ENCODE results near the gene PACSIN1. TPM values are rescaled to one million over a fixed set of nuclear protein-coding genes. Genes with fewer than 3 reads are reported as not detected.

PACSIN1 gene
- total RNA-seq, 3 donors from 2014 or later (not counting 1 experiment from before 2014, with no cell fraction given): 2.2 to 6.6 (median 3.9) TPM

DNA sequence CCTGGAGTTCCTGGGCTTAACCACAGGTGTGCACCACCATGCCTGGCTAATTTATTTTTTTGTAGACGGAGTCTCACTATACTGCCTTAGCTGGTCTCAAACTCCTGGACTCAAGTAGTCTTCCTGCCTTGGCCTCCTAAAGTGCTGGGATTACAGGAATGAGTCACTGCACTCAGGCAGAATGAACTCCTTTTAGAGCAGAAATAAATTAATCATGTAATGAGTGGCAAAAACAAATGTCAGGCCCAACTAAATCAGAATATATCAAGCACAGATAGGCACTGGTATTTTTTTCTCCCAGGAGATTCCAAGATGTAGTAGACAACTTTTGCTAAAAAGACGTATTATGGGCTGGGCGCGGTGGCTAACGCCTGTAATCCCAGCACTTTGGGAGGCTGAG is 42.6 kb upstream of the PACSIN1 start:
- TF ChIP-seq, protein P1, sequence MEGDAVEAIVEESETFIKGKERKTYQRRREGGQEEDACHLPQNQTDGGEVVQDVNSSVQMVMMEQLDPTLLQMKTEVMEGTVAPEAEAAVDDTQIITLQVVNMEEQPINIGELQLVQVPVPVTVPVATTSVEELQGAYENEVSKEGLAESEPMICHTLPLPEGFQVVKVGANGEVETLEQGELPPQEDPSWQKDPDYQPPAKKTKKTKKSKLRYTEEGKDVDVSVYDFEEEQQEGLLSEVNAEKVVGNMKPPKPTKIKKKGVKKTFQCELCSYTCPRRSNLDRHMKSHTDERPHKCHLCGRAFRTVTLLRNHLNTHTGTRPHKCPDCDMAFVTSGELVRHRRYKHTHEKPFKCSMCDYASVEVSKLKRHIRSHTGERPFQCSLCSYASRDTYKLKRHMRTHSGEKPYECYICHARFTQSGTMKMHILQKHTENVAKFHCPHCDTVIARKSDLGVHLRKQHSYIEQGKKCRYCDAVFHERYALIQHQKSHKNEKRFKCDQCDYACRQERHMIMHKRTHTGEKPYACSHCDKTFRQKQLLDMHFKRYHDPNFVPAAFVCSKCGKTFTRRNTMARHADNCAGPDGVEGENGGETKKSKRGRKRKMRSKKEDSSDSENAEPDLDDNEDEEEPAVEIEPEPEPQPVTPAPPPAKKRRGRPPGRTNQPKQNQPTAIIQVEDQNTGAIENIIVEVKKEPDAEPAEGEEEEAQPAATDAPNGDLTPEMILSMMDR (IDR thresholded peaks at IDR 0.05): no peak
- H3K9me3 Mint-ChIP-seq: no peaks in the 10 kb centered on the region
- 95% methylated on average over 5 of the region's 5 CpGs for WGBS (ENCODE audit: insufficient coverage)
- H3K27me3 ChIP-seq (ENCODE audit: control insufficient read depth, insufficient read depth, low read length): no peaks in the 10 kb centered on the region
- H3K27ac Mint-ChIP-seq: no peak overlapping the region
- intact Hi-C loops (cut with micrococcal nuclease): no loop called here
- H3K4me1 Mint-ChIP-seq: peaks cover 18 to 36% of the 10 kb centered on the region in 2 donors
- peaks cover 51% of the 10 kb centered on the region for H3K36me3 ChIP-seq (ENCODE audit: control insufficient read depth, insufficient read depth, low read length)
- ATAC-seq (no peak), DNase-seq (no peak)
- no peak overlapping the region for H3K27ac ChIP-seq (ENCODE audit: low read length)
- H3K27me3 Mint-ChIP-seq (ENCODE audit: low read depth in 2 of 2): no peaks in the 10 kb centered on the region
- H3K4me3 Mint-ChIP-seq: peak overlapping the region; percentile 17
- H3K9me3 ChIP-seq (ENCODE audit: control insufficient read depth, insufficient read depth, low read length): no peaks in the 10 kb centered on the region
- peaks cover 3% of the 10 kb centered on the region for H3K36me3 Mint-ChIP-seq
- H3K4me3 ChIP-seq (ENCODE audit: low read length): no peak overlapping the region
- peaks cover 24% of the 10 kb centered on the region for H3K4me1 ChIP-seq (ENCODE audit: control insufficient read depth, insufficient read depth, low read length)

DNA sequence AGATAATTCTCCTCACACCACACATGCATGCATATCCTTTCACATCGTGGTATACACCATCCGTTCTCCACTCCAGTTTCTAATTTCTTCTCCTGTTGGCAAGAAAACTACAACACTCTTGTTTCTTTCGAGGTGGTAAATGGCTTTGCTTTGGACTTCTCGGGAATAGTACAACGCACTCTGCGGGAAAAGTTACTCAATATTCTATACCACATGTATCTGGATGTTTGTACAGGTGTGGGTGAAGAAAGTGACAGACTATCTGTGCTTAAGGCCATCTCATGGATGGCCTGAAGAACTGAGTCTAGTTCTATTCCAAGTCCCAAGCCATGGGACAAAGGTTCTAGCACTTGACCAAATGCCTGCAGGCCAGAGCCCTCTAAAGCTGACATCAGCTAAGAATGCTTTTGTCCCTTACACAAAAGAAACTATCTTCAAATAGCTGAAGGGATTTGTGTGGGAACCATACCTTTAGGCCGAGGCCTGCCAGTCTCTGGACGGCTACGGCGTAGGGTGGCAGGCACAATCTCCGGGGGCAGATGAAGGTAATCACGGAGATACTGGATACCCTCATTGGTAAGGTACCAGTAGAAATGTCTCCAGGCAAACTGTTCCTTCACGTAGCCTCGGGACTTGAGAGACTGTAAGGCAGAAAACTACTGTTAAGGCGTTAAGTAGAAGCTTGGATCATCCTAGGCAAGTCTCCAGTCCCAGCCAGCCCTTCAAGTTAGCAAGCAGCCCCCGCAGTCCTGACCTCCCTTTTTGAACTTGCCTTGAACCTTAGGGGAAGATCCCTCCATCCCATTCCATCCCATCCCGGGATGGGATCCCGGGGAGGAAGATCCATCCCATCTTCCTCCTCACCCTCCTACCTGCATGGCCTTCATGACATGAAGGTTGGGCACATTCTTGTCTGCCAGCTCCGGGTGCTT is 41.4 kb upstream of the PACSIN1 start:
- peaks cover 24% of the 10 kb centered on the region for H3K4me1 ChIP-seq (ENCODE audit: control insufficient read depth, insufficient read depth, low read length)
- TF ChIP-seq, protein P1 (IDR thresholded peaks at IDR 0.05): no peak

DNA sequence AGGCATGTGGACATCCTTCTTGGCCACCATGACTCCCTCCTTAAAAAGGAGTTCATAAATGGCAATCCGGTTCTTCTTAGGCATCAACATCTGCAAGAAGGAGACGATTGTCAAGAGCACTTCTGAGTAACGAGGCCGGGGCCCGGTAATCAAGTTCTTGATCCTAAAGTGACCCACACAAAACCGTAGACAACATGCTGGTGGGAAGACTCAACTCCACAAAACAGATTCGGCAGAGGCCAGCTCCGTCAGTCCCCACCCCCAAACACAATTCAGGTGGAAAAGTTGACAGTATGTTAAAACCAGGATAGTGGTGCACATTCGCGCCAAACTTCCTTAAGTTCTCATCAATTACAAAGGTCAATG is 40.8 kb upstream of the PACSIN1 start:
- peaks cover 24% of the 10 kb centered on the region for H3K4me1 ChIP-seq (ENCODE audit: control insufficient read depth, insufficient read depth, low read length)
- Mint-ChIP-seq H3K4me1 (peaks cover 18 to 31% of the 10 kb centered on the region in 2 donors), H3K4me3 (peak overlapping the region; percentile 98), H3K27me3 (ENCODE audit: low read depth in 2 of 2) (no peaks in the 10 kb centered on the region), H3K27ac (peak overlapping the region; percentile 91 to 98), H3K9me3 (no peaks in the 10 kb centered on the region), H3K36me3 (no peaks in the 10 kb centered on the region)
- DNase-seq: no peak
- peak overlapping the region; percentile 84 for H3K27ac ChIP-seq (ENCODE audit: low read length)
- no peaks in the 10 kb centered on the region for H3K27me3 ChIP-seq (ENCODE audit: control insufficient read depth, insufficient read depth, low read length)
- H3K36me3 ChIP-seq (ENCODE audit: control insufficient read depth, insufficient read depth, low read length): peaks cover 40% of the 10 kb centered on the region
- no peaks in the 10 kb centered on the region for H3K9me3 ChIP-seq (ENCODE audit: control insufficient read depth, insufficient read depth, low read length)
- 6% methylated on average over 9 of the region's 10 CpGs for WGBS (ENCODE audit: insufficient coverage)
- TF ChIP-seq, protein P1 (IDR thresholded peaks at IDR 0.05): no peak
- intact Hi-C loops (cut with micrococcal nuclease): no loop called here
- peak overlapping the region; percentile 80 for H3K4me3 ChIP-seq (ENCODE audit: low read length)
- ATAC-seq: no peak

More for the DNA sequence above, 41.4 kb upstream of the PACSIN1 start:
- DNase-seq (peak in 1 of 2 donors; percentile 20), ATAC-seq (no peak)
- H3K27ac Mint-ChIP-seq: peak overlapping the region; percentile 91 to 98
- Histone ChIP-seq H3K27ac (ENCODE audit: low read length) (peak overlapping the region; percentile 84), H3K4me3 (ENCODE audit: low read length) (peak overlapping the region; percentile 80), H3K36me3 (ENCODE audit: control insufficient read depth, insufficient read depth, low read length) (peaks cover 45% of the 10 kb centered on the region), H3K27me3 (ENCODE audit: control insufficient read depth, insufficient read depth, low read length) (no peaks in the 10 kb centered on the region), H3K9me3 (ENCODE audit: control insufficient read depth, insufficient read depth, low read length) (no peaks in the 10 kb centered on the region)
- H3K4me3 Mint-ChIP-seq: peak overlapping the region; percentile 98
- H3K9me3 Mint-ChIP-seq: no peaks in the 10 kb centered on the region
- intact Hi-C loops (cut with micrococcal nuclease): no loop called here
- no peaks in the 10 kb centered on the region for H3K27me3 Mint-ChIP-seq (ENCODE audit: low read depth in 2 of 2)
- 80% methylated on average over 15 of the region's 19 CpGs for WGBS (ENCODE audit: insufficient coverage)
- no peaks in the 10 kb centered on the region for H3K36me3 Mint-ChIP-seq
- H3K4me1 Mint-ChIP-seq: peaks cover 18 to 31% of the 10 kb centered on the region in 2 donors
